HG02763 (cell line): ENCODE results near the gene ZRANB1.
"Not testable (repeated sequence)": the region's sequence is repeated elsewhere in the genome, so short reads cannot be mapped to it uniquely, and the experiment has no call there.

Experiments
- ATAC-seq: cut with Tn5 transposase; IDR thresholded peaks from one replicate; pipeline ENCODE4 v1.9.1; 2021; ENCODE audit warnings: mild to moderate bottlenecking, moderate library complexity; ENCODE audit not compliant: unreplicated experiment

ZRANB1 gene

DNA sequence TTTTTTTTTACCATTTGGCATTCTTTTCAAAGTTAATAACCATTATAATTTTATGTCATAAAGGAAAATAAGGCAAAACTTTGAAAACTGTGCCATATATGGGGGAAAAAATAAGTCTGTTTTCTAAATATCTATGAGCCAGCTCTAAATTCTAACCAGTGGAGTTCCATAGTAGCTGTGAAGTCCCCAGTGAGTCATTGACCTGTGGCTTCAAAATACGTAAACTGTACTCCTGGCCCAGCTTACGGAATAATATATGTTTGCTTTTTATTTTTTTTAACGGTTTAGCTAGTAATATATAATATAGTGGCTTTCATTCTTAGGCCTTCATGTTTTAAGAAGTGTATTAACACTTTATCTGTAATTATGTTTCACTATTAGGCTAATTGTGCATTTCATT, 20.5 kb downstream of the ZRANB1 start:
- ATAC-seq = no peak

DNA sequence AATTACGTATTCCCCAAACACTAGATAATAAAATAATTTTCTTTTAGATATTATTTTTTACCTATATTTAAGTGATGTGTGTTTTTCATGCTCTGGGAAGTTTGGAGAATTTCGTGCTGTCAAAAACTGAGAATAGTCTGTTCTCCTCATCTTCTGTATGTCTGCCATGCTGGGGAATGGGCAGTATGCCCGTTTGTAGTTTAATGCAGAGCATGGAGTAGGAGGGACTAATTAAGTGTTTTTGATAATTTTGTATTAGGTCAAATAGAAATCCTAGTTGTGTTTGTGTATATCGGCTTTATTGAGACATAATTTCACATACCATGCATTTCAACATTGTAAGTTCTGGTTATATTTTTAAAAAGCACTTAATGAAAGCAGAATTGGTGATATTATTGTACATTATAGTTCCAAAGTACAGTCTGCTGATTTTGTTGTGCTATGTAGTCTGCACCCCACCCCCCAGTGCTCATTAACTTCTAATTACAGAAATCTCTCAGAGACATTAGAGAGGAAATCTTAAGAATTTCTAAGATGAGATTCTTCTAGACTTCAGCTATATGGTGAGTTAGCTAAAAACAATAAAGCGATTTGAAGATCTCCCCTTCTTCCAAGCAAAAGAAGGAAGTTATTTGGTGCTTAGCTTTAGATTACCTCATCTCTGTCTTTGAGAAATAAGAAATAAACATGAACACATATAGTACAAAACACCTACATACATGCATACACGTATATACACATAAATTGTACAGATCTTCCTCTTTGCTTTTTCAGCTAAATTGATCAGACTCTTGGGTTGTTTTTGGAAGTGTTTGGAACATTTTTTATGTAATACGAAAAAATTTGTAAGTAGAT, 22.2 kb downstream of the ZRANB1 start:
- ATAC-seq = no peak

DNA sequence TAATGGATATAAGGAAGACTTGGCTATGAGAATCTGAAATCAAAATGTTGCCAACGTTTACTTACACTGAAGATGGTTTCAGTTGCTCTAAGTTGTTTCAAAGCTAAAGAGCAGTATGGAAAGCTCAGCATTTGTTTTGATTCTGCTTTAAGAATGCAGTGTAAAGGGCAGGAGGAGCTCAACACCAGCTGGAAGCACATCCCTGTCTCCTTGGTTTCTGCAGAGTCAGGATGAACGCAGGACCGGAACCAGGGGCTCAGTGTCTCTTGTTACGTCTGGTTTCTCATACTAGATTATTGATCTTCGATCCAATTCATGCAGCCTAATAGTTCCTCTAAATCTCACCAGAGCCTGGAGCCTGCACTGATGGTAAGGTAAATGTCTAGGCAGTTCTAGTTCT, 24.1 kb downstream of the ZRANB1 start:
- ATAC-seq = no peak

DNA sequence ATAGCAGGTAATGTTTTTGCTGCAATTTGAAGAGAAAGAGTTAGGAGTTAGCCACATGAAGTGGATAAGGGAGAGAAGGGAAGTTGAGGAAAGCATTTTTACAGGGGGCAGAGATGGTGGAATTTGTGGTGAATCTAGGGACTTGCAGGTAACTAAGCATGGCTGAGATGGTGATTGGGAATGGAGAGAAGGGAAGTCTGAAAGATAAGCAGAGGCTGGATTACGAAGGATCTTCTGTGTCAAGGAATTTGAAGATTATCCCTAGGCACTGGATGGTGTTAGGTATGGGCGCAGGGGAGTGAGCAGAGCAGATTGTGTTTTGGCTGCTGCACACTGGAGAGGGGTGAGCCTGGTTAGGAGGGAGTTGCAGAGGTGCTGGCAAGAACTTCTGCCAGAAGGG, 25.3 kb downstream of the ZRANB1 start:
- no peak for ATAC-seq

DNA sequence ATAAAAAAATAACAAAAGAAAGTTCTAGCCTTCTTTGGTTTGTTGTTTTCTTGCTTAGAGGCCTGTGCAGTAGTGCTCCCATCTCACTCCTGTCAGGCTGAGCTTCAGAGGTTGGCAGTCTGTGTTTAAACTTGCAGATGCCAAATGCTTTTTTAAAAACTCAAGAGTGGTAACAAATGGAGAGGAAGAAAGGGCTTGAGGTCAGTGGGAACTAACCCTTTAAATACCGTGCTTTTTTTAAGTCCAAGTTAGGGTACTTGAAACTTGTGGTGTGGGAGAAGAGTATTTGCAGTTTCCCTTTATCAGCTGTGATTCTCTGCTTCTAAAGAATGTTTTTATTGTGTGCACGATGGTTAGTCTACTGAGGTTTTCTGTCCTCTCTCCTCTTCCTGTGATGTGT, 29.4 kb downstream of the ZRANB1 start:
- no peak for ATAC-seq

DNA sequence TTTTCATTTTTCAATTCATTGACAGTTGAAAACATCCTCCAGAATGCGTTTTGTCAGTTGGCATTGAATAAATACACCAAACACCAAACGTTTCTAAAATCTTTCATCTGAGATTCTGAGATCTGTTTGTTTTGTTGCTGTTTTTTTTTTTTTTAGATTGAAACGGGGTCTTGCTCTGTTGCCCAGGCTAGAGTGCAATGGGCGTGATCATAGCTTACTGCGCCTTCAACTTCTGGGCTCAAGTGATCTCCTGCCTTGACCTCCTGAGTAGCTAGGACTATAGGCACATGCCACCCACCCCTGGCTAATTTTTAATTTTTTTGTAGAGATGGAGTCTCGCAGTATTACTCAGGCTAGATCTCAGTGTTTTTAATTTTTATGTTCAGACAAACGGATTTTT, 30.7 kb downstream of the ZRANB1 start:
- no peak for ATAC-seq

DNA sequence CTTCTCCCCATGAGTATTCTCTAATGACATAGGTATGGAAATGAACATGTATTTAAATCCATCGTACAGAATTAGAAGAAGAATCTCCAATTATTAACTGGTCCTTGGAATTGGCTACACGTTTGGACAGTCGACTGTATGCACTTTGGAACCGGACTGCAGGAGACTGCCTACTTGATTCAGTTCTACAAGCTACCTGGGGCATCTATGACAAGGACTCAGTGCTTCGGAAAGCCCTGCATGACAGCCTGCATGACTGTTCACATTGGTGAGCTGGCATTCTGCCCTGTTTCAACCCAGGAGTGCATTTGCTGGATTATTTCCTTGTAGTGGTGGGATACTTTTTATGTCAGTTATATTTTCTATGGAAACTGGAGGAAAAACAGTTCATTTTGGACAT, 32.2 kb downstream of the ZRANB1 start:
- no peak for ATAC-seq

DNA sequence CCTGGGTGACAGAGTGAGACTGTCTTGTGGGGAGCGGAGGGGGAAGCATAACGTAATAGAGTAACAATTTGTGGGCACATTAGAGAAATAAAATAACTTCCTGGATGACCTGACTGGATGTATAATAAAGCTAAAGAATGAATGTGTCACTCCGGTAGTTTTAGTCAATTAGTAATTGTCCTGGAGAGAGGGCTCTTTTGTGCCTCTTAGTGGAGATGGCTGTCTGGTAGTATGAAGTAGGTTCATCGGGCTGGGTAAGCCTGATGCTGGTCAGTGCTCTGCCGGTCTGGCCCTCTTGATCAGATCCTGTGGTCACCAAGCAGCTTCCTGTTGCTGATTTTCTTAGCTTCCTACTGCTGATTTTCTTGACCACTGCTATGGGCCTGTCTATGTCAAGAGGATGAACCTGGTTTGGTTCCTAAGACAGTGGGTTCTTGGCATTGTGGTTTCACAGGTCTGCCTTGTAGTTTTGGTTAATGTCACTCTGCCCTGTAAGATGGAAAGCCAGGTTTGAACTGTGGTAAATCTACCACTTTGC, 34.1 kb downstream of the ZRANB1 start:
- ATAC-seq = no peak

DNA sequence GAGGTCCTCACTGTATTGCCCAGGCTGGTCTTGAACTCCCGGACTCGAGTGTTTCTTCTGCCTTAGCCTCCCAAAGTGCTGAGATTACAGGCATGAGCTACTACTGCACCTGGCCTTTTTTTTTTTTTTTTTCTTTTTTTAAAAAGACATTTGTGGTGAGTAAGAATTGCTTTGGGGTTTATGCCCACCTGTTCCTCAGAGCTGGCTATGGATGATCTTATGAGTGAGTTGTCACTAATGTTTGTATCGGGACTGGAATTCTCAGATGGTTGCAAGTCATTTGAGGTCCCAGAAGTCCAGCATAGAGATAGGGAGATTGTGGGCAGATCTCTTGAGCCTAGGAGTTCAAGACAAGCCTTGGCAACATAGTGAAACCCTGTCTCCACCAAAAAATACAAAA, 35.2 kb downstream of the ZRANB1 start:
- no peak for ATAC-seq

DNA sequence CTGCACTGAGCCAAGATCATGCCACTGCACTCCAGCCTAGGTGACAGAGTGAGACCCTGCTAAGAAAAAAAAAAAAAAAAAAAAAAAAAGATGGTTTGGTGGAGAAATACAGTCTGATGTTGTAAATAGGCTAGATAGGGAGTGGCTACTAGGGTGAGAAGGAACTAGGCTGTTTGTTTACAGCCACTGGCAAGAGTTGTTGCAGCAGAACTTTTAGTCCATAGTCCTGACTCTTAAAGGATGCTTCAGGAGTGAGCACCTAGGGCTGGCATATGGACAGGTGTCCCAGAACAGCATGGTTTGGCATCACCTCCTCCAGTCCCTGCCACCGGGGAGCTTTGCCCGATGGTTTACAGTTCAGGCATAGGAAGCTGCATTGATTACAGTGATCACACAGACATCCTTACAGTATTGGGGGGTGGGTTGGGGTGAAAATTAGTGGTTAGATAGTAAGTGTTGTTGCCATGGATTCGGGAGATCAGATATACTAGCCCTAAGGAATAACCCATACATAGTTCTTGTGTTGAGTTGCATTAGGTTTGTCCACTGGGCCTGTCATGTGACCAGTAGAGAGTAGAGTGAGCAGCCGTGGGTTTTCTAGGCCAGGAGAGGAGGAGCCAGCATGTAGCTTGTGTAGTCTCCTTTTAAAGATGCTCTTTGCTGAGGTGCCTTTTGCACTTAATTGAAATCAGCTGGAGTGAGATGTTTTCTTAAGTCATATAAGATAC, 35.9 kb downstream of the ZRANB1 start:
- no peak for ATAC-seq

DNA sequence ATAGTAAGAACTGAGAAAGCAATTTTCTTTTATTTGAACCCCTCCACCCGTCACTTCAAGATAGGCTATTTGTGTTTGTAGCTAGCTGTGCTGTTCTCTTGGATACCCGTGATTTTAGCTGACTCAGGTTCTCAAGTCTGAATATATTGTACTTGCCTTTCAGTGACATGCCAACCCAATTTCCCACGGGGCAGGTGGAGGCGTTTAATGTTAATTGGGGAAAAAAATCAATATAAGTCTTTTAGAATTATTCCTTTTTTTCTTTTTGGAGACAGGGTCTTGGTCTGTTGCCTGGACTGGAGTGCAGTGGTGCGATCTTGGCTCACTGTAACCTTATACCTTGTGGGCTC, 36.4 kb downstream of the ZRANB1 start:
- no peak for ATAC-seq

DNA sequence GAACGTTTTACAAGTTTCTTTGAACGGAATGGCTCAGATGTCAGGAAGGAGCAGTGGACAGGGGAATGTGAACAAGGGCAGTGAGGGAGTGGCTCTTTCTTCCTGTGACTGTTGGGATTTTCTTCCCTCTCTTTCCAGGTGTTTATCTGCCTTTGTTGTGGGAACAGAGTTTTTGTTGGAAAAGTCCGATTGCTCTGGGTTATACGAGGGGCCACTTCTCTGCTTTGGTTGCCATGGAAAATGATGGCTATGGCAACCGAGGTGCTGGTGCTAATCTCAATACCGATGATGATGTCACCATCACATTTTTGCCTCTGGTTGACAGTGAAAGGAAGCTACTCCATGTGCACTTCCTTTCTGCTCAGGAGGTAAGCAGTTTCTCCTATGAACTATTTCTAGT, 41.4 kb downstream of the ZRANB1 start:
- ATAC-seq = no peak

DNA sequence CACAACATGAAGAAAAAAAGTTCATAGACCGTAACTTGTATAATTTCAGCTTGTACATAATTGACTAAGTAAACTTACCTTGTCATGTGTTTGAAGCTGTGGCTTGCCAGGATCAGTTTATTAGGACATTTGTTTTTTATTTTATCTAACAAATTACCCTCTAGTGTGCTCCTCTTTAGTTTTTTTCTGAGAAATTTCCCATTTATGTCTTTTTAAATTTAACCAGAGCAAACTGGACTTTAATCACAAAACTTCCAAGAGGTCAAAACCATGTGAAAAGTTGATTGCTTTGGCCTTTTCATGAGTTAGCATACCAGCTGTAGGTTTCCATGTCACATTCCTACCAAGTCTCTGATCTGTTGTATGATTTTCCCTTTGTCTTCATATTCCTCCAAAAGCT, 42.5 kb downstream of the ZRANB1 start:
- no peak for ATAC-seq

DNA sequence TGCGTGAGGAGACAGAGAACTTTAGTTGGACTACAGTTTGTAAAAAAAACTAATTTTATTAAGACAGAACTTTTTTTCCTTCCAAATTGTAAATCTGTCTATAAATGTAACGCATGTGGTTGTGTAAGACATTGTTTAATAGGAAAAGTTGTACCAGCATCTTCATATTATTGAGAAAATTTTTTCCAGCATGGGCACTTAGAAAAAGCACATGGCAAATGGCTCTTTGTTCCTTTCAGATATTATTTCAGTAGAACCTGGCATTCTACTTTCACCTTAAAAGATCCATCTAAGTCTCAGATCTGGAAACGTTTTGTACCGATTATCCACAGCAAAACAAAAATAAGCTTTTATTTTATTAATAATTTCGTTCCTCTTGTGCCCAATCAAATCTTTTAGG, 43.2 kb downstream of the ZRANB1 start:
- no peak for ATAC-seq

DNA sequence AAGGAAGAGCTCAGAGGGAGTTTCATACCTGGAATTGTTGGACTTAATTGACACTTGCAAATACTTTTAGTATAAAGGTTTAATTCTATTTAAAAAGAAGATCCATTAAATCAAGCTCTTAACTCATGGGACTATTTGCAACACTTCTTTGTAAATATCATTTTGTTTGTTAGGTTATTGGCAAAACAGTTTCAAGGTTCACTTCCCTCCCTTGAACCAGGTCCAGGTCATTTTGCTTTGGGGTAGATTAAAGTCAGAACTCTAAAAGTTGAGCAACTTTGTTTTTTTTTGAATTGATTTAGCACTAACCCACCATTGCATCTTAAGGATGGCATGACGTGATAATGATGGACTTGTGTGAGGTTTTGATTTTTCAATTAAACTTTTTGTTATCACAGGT, 45.9 kb downstream of the ZRANB1 start:
- no peak for ATAC-seq

DNA sequence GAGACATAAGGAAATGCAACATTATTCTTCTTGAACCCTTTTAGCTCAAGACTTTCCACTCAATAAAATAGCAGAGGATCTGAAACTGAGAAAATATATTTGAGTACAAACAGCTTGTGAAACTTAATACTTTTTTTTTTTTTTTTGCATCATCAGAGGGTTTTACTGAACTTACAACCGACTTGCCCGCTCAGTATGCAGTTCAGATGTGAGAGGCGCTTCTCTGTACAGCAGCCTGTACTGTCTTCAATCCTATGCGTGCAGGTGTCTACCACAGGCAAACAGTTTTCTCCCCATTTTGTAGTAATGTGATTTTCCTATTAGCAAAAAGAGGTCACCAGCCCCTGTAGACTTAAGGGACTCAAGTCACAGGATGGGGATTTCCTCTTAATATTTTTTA, 46.8 kb downstream of the ZRANB1 start:
- not testable (repeated sequence) for ATAC-seq

DNA sequence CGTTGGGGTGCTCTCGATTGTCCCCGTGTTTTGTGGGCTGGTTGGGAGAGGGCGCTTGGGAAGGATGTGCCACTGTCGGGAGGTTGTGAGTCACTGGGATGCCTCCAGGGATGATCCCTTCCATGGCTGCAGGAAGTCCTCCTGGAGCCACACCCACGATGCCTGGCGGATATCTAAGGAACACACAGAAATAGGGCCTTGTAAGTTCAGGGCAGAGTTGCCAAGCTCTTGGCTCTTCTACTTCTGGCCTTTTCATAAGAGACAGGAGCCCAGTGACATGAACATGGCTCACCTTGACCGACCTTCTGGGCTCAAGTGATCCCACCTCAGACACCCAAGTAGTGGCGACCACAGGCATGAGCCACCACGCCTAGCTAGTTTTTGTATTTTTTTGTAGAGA, 47.6 kb downstream of the ZRANB1 start:
- no peak for ATAC-seq

DNA sequence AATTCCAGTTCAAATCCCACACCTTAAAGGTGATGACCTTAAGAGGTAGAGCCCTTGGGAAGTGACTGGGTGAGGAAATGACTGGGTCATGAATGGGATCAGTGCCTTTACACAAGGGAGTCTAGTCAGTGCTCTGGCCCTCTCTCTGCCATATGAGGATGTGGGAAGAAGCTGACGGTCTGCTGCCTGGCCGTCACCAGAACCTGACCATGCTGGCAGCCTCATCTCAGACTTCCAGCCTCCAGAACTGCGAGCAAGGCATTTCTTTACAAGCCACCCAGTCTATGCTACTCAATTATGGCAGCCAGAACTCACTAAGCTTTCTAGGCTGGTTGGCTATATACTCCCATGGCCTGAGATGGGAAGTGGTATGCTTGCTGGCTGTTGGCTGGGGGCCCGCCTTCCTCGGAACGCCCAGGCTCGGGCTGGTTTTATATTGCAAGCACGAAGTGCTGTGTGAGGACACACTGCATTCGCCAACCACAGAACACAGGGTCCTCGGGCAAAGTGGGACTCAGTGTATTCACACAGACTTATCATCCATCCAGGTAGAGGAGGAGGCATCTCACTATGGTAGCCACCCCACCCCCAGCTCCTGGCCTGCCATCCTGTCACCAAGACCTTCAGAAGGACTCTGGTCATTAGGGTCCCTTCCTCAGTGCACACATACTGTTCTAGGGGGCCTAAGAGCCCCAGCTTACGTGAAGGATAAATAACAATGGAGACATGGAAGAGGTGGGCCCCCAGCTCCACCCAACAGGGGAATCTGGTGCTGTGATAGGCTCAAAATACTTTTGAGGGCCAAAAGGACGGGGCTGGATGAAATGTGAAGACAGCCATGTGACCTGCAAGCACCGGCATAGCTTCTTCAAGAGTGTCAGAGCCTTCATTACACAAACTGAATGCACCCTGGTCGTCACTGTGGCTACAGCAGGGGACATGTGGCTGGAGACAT, 49.0 kb downstream of the ZRANB1 start:
- no peak for ATAC-seq

DNA sequence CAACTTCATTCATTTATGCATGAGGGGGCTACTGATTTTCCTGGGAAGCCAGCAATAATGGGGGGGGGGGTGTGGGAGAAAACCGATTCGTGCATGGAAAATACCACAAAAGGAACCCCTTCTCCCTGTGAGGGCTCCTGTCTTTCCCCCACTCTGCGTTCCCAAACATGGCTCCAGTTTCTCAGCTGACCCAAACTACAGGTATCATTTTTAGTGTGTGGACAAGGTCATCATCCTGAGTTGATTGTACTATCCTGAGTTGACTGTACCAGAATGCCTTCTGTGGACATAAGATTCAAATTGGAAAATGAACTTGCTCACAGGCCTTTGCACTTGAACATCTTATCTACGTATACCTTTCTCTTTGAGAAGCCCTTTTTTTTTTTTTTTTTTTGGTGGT, 49.9 kb downstream of the ZRANB1 start:
- no peak for ATAC-seq

DNA sequence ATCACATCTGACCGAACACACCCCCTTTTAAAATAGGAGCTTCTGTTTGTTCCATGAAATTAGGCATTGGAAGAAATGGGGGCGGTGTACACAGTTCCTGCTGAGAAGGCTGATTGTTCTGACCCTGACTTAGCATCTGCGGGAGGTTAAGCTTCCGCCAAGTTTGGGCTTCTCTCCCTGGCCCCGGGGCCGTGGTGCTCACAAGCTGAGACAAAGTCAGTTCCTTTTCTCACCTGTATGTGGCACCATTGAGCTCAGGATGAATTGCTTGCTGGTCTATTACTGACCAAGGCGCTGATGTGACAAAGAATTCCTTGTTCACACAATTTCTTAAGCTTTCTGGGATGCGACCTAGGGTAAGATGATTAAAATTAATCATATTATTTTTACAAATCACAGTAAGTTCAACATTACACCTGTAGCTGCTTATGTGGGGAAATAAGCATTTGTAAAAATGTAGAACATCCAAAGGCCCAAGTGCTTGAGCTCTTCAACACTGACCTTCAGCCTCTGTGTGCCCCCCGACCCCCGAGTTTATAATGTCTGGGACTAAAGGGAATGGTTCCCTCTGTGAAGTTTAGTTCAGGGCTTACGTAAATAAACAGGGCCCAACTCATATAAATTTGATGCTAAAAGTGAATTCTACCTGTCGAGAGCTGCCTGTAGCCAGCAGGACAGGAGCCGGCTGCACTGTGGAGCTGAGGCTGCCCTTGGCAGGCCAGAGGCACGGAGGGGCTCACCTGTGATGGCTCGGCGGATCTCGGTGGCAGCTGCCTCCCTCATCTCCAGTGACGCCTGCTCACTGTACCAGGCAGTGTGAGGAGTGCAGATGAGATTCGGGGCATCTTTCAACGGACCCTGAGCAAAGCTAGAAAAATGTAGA, 50.8 kb downstream of the ZRANB1 start:
- ATAC-seq = no peak
